HepG2 (cell line): ENCODE measurements around the gene RBM12.

Experiments used
- FOXK2 ChIP-seq: fragments of 450-650 bp; IDR thresholded peaks from 2 replicates; pipeline ENCODE4 v1.6.1; 2016
- GTF2F1 ChIP-seq: fragments of 150-350 bp; IDR thresholded peaks from 2 replicates; pipeline ENCODE4 v1.6.1; 2014; ENCODE audit warnings: low read length
- ZNF33B ChIP-seq: sonication (generic); formaldehyde crosslinking; IDR thresholded peaks from 2 replicates; pipeline ENCODE4 v1.5.1; 2020; ENCODE audit warnings: mild to moderate bottlenecking, missing genetic modification reagents

GRCh38 chr20:35661053-35661452, 3.6 kb downstream of the RBM12 start:
- TF ChIP-seq ZNF33B (CRISPR knock-in tag), result no peak
- TF ChIP-seq GTF2F1, result no peak
- no peak for TF ChIP-seq FOXK2
